ENCODE measurements around the gene TC2N.

The TC2N gene

GRCh38 chr14:91793704-91794103, 73.6 kb downstream of the TC2N start:
- TF ChIP-seq, protein P1, sequence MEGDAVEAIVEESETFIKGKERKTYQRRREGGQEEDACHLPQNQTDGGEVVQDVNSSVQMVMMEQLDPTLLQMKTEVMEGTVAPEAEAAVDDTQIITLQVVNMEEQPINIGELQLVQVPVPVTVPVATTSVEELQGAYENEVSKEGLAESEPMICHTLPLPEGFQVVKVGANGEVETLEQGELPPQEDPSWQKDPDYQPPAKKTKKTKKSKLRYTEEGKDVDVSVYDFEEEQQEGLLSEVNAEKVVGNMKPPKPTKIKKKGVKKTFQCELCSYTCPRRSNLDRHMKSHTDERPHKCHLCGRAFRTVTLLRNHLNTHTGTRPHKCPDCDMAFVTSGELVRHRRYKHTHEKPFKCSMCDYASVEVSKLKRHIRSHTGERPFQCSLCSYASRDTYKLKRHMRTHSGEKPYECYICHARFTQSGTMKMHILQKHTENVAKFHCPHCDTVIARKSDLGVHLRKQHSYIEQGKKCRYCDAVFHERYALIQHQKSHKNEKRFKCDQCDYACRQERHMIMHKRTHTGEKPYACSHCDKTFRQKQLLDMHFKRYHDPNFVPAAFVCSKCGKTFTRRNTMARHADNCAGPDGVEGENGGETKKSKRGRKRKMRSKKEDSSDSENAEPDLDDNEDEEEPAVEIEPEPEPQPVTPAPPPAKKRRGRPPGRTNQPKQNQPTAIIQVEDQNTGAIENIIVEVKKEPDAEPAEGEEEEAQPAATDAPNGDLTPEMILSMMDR (IDR thresholded peaks at IDR 0.05), result no peak

DNA sequence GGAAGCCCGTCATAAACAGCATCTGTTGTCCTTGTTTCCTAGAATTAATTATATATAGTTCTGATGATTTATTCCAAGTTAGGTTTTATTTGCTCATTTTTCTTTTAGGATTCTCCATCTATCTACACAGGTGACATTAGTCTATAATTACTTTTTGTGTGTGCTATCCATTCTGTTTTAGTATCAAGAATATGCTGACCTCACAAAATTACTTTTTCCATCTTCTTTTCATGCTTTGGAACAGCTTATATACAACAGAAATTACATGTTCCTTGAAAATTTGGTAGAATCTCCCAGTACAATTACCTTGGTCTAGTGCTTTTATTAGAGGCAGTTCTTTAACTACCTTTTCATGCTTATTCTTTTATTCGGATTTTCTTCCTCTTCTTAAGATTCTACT, 81.1 kb downstream of the TC2N start:
- TF ChIP-seq, protein P1 (IDR thresholded peaks at IDR 0.05), result no peak

GRCh38 chr14:91780452-91780851, 86.9 kb downstream of the TC2N start:
- TF ChIP-seq, protein P1 (IDR thresholded peaks at IDR 0.05), result no peak

GRCh38 chr14:91778217-91778616, 89.1 kb downstream of the TC2N start:
- TF ChIP-seq, protein P1 (IDR thresholded peaks at IDR 0.05), result no peak

GRCh38 chr14:91774140-91775096, 92.9 kb downstream of the TC2N start:
- TF ChIP-seq, protein P1 (IDR thresholded peaks at IDR 0.05), result no peak

GRCh38 chr14:91770185-91770584, 97.2 kb downstream of the TC2N start:
- TF ChIP-seq, protein P1 (IDR thresholded peaks at IDR 0.05), result no peak

GRCh38 chr14:91755570-91756295, 111.6 kb downstream of the TC2N start:
- TF ChIP-seq, protein P1 (IDR thresholded peaks at IDR 0.05), result no peak

All from LNCAP (cell line).